GM12874 (cell line): ENCODE results near the gene FBXL20.

Experiments
- TF ChIP-seq, protein P1 (sequence below): IDR thresholded peaks from 2 replicates; pipeline ENCODE4 v1.5.1; 2011; ENCODE audit warnings: low read depth, mild to moderate bottlenecking, control low read depth, low read length, moderate library complexity; ENCODE audit not compliant: insufficient read depth

The FBXL20 gene

DNA sequence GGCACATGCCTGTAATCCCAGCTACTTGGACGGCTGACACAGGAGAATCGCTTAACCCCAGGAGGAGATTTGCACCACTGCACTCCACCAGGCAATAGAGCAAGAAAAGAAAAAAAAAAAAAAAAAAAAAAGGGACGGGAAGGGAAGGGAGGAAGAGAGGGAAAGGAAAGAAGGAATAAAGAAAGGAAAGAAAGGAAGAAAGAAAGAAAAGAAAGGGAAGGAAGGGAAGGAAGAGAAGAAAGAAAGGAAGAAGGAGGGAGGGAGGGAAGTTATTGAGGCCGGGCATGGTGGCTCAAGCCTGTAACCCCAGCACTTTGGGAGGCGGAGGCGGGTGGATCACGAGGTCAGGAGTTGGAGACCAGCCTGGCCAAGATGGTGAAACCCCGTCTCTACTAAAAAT is 125.3 kb downstream of the FBXL20 start:
- TF ChIP-seq, protein P1, sequence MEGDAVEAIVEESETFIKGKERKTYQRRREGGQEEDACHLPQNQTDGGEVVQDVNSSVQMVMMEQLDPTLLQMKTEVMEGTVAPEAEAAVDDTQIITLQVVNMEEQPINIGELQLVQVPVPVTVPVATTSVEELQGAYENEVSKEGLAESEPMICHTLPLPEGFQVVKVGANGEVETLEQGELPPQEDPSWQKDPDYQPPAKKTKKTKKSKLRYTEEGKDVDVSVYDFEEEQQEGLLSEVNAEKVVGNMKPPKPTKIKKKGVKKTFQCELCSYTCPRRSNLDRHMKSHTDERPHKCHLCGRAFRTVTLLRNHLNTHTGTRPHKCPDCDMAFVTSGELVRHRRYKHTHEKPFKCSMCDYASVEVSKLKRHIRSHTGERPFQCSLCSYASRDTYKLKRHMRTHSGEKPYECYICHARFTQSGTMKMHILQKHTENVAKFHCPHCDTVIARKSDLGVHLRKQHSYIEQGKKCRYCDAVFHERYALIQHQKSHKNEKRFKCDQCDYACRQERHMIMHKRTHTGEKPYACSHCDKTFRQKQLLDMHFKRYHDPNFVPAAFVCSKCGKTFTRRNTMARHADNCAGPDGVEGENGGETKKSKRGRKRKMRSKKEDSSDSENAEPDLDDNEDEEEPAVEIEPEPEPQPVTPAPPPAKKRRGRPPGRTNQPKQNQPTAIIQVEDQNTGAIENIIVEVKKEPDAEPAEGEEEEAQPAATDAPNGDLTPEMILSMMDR, result no peak

DNA sequence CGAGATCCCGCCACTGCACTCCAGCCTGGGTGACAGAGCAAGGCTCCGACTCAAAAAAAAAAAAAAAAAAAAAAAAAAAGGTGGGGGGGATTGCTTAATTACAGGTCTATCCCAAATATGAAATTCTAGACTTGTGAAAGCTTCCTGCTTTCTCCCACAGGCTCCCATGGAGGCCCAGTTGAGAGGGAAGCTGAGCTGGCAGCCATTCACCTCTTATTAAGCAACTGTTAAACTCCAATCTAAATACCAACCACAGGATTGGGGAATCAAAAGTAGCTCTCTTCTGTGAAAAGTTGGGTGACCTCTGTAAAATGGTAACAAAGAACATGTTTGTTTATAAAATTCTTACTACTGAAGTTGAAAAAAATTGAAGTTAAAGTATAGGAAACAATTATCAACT is 129.9 kb downstream of the FBXL20 start:
- TF ChIP-seq, protein P1, result no peak

DNA sequence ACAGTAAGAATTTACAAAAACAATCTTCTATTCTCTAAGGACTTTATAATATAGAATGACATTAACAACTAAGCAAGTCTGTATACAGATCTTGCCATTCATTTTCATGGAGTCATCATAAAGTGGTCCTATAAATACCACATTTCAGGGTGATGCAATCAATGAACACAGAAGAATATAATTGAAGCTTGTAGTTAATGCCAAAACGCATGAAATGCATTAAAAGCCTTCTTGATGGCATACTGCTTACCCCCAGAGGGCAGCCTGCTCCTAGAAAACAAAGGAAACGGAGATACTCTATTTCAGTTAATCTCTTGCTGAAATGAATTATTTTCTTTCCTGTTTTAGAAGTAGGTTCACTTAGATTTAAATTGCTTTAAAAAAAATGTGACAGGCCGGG is 130.5 kb downstream of the FBXL20 start:
- TF ChIP-seq, protein P1, result 0 out of 2 replicates have a peak, but pooled peaks have one; percentile 16

DNA sequence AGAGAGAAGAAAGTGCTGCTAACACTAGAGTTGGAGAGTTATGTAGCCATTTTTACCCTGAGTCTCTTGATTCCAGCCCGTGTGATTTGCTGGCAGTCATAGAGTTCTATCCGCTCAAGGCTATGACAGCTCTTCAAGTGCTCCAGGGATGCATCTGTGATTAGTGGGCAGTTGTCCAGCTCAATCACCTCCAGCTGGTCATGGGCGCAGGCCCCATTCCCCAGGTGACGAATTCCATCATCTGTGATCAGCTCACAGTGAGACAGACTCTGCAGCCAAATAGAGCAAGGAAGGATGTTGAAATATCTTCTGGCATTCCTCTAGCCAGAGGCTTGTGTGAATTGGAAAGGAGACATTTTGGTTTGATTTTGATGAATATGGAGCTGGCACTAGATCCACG is 137.3 kb downstream of the FBXL20 start:
- TF ChIP-seq, protein P1, result no peak

DNA sequence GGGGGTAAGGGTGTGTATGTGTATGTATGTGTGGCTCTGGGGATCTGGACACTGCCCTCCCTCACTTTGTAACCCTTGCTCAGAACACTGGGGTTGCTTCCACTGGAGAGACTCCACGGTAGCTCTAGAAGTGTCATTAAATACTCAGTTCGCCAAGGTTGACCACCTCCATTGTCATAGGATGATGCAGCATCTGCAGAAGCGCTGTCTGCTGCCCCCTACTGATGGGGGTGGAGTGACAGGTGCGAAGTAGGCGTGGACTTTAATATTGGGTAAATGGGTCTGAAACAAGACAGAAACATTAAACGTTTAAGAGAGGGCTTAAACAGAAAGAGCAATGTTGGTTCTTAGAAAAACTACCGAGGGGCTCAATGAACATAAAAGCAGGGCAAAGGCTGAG is 140.1 kb downstream of the FBXL20 start:
- TF ChIP-seq, protein P1, result peak; percentile 48

DNA sequence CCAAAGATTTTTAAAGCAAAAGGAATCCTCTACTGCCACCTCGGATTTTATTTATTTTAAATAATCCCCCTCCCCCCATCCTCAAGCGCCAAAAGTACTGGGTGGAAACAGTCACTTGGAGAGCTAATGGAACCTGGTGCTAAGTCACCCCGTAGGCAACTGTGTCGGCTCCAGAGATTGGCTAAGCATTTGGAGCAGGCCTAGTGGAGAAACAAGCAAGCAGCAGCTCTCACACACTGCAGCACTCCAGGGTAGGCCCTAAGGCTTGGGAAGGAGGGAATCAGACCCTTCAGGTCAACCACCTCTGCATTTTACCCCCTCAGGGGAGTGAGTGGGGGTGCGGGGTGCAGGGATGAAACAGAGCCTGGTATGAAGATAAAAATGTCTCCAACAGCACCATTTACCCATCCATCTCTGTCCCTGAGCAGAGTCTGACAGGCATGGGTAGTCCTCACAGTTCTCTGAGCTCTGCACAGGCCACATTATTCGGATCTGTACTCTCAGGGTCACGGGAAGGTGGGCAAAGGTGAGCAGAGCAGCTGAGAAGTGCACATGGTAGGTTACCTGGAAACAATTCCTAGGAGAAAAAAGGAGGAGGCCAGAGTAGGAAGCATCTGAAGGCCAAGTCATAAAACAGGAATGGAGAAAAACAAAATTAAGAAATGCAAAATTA is 148.5 kb downstream of the FBXL20 start:
- TF ChIP-seq, protein P1, result no peak

DNA sequence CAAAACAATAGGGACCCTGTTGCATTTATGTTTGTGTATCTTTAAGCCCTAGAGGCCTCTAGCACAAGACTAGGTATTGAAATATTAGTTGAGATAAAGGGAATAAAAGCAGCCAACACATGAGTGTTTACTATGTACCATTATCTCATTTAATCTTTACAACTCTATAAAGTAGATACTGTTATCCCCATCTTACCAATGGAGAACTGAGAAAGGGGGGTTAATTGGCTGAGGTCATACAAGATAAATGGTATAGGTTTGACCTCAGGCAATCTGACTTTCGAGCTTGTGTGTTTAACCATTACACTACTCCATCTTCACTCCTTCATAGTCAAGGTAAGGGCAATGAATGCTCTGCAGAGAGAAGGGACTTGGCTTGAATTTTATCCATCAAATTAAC is 149.4 kb downstream of the FBXL20 start:
- TF ChIP-seq, protein P1, result no peak

DNA sequence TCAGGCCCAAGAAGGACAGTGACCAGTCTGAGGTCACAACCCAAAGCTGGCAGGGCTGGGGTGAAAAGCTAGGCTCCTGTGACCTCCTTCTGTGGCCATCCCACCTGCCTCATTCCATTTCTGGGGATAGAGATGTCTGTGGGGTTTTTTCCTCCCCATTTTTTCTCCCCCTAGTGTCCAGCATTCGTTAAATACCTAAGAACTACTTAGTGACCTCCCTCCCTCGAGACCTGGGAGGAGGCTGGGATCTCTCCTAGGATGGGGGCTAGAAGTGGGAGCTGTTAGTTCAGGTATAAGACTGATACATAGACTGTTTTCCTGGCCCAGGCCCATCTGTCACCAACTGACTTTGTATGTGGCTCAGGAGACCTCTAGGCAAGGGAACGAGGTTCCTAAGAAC is 155.2 kb downstream of the FBXL20 start:
- TF ChIP-seq, protein P1, result no peak
